Esophagus muscularis mucosa (tissue), 4 donors: ENCODE results near the gene OAT. TPM values are rescaled to one million over a fixed set of nuclear protein-coding genes. Genes with fewer than 3 reads are reported as not detected.
A peak's percentile ranks its signal among the peaks of the same experiment; 100 is the strongest.

ENCODE experiments used
- DNase-seq: peaks from one replicate; pipeline ENCODE4 v3.0.0-alpha.2; 2017; ENCODE audit errors: extremely low spot score
- H3K27ac ChIP-seq, 4 donors: fragments of 200-600 bp; sonication (generic); replicated peaks in 1 of 4; 1 replicate in 3 of 4; 2 replicates in 1 of 4; pipeline ENCODE4 v1.5.1; 2016 to 2019; ENCODE audit warnings: mild to moderate bottlenecking in 1 of 4
- H3K27me3 ChIP-seq, 4 donors: fragments of 200-600 bp; sonication (generic); one replicate each; pipeline versions ENCODE4 v1.5.1 to v1.6.0; 2016 to 2019
- H3K36me3 ChIP-seq, 4 donors: fragments of 200-600 bp; sonication (generic); one replicate each; pipeline ENCODE4 v1.5.1; 2016 to 2019
- H3K4me1 ChIP-seq, 4 donors: fragments of 200-600 bp; sonication (generic); one replicate each; pipeline ENCODE4 v1.5.1; 2016 to 2019
- H3K4me3 ChIP-seq, 4 donors: fragments of 200-600 bp; sonication (generic); 1 replicate in 2 of 4; 2 replicates in 2 of 4; pipeline ENCODE4 v1.5.1; 2016 to 2019; ENCODE audit warnings: mild to moderate bottlenecking in 4 of 4, moderate library complexity in 1 of 4
- H3K9me3 ChIP-seq, 4 donors: fragments of 200-600 bp; sonication (generic); 1 replicate in 3 of 4; 2 replicates in 1 of 4; pipeline ENCODE4 v1.5.1; 2016 to 2019
- EP300 ChIP-seq: sonication (generic); formaldehyde crosslinking; IDR thresholded peaks from one replicate; pipeline ENCODE4 v1.6.1; 2017; ENCODE audit warnings: antibody characterized with exemption
- POLR2A ChIP-seq: fragments of 450-650 bp; IDR thresholded peaks from one replicate; pipeline ENCODE4 v1.6.1; 2017; ENCODE audit warnings: antibody characterized with exemption, moderate library complexity, mild to moderate bottlenecking, low read depth
- POLR2AphosphoS5 ChIP-seq, 2 donors: sonication (generic); formaldehyde crosslinking; IDR thresholded peaks; one replicate each; pipeline ENCODE4 v1.6.1; 2017; ENCODE audit warnings: antibody characterized with exemption in 2 of 2
- WGBS: methylation state at CpG from one replicate; pipeline ENCODE4 v1.1.5; 2018; 5-methylcytosine and 5-hydroxymethylcytosine counted together
- intact Hi-C: fragments of 100-400 bp; cut with DNase I; formaldehyde crosslinking; loops from one replicate; pipeline ENCODE4 v1.15.1; 2023
- total RNA-seq, 4 donors: library from RNA; depleted of rRNA; stranded (reverse); fragments of >200 nt; gene quantifications; one replicate each; pipeline versions ENCODE4 v1.1.0 to v1.2.1, GENCODE V29; 2016
- TF ChIP-seq, protein P1 (sequence below), 3 experiments: fragments of 200-600 bp in 2 of 3; fragments of 450-650 bp in 1 of 3; sonication (generic) in 2 of 3; IDR thresholded peaks; one replicate each; pipeline ENCODE4 v1.5.1; 2017 to 2019; ENCODE audit warnings: antibody characterized with exemption in 3 of 3, mild to moderate bottlenecking in 2 of 3, moderate library complexity in 1 of 3

Gene OAT
- total RNA-seq, 4 donors from 2014 or later: 98.8 to 169 (median 143) TPM

DNA sequence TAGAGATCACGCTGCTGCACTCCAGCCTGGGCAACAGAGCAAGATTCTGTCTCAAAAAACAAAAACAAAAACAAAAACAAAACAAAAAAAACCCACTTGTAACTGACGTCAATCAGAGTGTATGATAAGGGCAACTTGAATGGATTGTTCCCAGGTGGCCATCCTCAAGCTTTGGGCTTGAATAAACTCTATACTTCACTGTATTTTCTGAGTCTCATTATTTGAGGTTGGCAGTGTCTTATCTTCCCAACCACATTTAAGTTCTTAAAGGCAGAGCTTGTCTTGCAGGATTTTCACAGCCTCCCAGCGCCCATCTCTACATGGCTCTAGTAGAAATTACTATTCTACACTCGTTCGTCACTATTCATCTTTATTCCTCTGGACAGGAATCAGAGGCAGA is 5.1 kb upstream of the OAT start:
- DNase-seq: no peak
- no peak for TF ChIP-seq EP300
- WGBS: 93% methylated on average over 5 of the region's 5 CpGs
- Histone ChIP-seq H3K36me3 (no peaks in the 10 kb centered on the region), H3K27me3 (peaks cover 0 to 7% (median 0%) of the 10 kb centered on the region in 4 donors), H3K4me1 (peaks cover 3 to 6% (median 6%) of the 10 kb centered on the region in 4 donors), H3K4me3 (no peak overlapping the region), H3K27ac (no peak overlapping the region), H3K9me3 (no peaks in the 10 kb centered on the region)
- intact Hi-C loops: loop anchor here (5.0 kb wide), 1 partner anchor 38 kb away; the partner anchor contains the start of gene LHPP

DNA sequence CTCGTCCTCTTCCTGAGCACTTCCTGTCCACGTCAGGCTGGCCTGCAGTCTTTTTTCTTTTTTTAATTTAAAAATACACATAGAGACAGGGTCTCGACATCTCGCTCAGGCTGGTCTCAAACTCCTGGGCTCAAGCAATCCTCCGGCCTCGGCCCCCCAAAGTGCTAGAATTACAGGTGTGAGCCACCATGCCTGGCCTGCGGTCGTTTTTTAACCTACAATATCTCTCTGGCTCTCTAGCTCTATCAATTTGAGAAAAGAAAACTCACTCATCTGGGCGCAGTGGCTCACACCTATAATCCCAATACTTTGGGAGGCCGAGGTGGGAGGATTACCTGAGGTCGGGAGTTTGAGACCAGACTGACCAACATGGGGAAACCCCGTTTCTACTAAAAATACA is 4.0 kb upstream of the OAT start:
- 80% methylated on average over 12 of the region's 12 CpGs for WGBS
- DNase-seq: no peak
- intact Hi-C loops: loop anchor here (5.0 kb wide), 1 partner anchor 40 kb away; the partner anchor contains the start of gene LHPP
- TF ChIP-seq POLR2A (no peak), POLR2AphosphoS5 (IDR thresholded peaks at IDR 0.05) (no peak), EP300 (no peak)
- TF ChIP-seq, protein P1, sequence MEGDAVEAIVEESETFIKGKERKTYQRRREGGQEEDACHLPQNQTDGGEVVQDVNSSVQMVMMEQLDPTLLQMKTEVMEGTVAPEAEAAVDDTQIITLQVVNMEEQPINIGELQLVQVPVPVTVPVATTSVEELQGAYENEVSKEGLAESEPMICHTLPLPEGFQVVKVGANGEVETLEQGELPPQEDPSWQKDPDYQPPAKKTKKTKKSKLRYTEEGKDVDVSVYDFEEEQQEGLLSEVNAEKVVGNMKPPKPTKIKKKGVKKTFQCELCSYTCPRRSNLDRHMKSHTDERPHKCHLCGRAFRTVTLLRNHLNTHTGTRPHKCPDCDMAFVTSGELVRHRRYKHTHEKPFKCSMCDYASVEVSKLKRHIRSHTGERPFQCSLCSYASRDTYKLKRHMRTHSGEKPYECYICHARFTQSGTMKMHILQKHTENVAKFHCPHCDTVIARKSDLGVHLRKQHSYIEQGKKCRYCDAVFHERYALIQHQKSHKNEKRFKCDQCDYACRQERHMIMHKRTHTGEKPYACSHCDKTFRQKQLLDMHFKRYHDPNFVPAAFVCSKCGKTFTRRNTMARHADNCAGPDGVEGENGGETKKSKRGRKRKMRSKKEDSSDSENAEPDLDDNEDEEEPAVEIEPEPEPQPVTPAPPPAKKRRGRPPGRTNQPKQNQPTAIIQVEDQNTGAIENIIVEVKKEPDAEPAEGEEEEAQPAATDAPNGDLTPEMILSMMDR (IDR thresholded peaks at IDR 0.05): no peak
- Histone ChIP-seq H3K4me3 (no peak overlapping the region), H3K36me3 (no peaks in the 10 kb centered on the region), H3K9me3 (no peaks in the 10 kb centered on the region), H3K27me3 (peaks cover 0 to 6% (median 0%) of the 10 kb centered on the region in 4 donors), H3K4me1 (peaks cover 4 to 8% (median 8%) of the 10 kb centered on the region in 4 donors), H3K27ac (no peak overlapping the region)

DNA sequence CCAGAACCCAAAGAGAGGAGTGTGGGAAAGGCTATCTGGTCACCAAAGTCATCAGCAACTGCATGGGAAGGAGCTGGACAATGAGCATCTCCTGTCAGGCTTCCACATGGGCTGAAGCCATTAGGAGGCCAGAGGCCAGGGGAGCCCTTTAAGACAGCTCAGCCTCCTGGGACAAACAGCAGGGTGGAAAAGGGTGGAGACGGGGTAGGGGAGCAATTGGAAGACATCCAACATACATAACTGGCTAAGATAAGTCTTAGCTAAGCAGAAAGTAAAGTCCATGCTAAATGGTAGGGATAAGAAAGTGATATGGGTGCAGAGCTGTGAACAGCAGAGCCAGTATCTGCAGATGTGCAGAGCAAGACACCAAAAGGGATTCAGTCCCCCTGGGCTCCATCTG is 1.5 kb upstream of the OAT start:
- Histone ChIP-seq H3K9me3 (no peaks in the 10 kb centered on the region), H3K27ac (no peak overlapping the region), H3K27me3 (no peaks in the 10 kb centered on the region), H3K4me3 (no peak overlapping the region), H3K4me1 (peaks cover 10 to 33% (median 32%) of the 10 kb centered on the region in 4 donors), H3K36me3 (no peaks in the 10 kb centered on the region)
- 27% methylated on average over 1 of the region's 1 CpG for WGBS
- TF ChIP-seq EP300 (no peak), POLR2A (no peak), POLR2AphosphoS5 (IDR thresholded peaks at IDR 0.05) (no peak)
- TF ChIP-seq, protein P1 (IDR thresholded peaks at IDR 0.05): no peak
- DNase-seq: no peak
- intact Hi-C loops: loop anchor here (5.0 kb wide), 1 partner anchor 42 kb away; the partner anchor contains the start of gene LHPP

DNA sequence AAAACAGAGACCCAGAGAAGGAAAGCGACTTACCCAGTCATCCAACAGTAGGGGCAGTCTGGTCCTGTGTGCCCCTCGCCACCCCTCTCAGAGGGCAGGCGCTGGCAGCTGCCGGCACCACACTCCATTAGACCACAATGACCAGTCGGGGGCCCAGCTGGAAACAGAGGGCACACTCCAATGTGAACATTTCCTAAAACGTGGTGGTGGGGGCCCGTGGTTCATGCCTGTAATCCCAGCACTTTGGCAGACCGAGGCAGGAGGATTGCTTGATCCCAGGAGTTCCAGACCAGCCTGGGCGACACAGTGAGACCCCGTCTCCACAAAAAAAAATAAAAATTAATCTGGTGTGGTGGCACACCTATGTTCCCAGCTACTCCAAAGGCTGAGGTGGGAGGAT is 912 bp upstream of the OAT start:
- H3K4me1 ChIP-seq: peaks cover 10 to 39% (median 38%) of the 10 kb centered on the region in 4 donors
- H3K27me3 ChIP-seq: no peaks in the 10 kb centered on the region
- 97% methylated on average over 6 of the region's 10 CpGs for WGBS
- intact Hi-C loops: loop anchor here (5.0 kb wide), 2 partner anchors 43 to 323 kb away; partner anchors contain the start of genes FAM53B and LHPP
- no peak for DNase-seq
- peak overlapping the region in 2 of 4 donors; percentile 98 to 99 for H3K27ac ChIP-seq
- TF ChIP-seq POLR2AphosphoS5 (IDR thresholded peaks at IDR 0.05): no peak
- TF ChIP-seq POLR2A: no peak
- TF ChIP-seq, protein P1 (IDR thresholded peaks at IDR 0.05): no peak
- TF ChIP-seq EP300: no peak
- H3K36me3 ChIP-seq: no peaks in the 10 kb centered on the region
- peak overlapping the region in 2 of 4 donors; percentile 93 to 96 for H3K4me3 ChIP-seq
- H3K9me3 ChIP-seq: no peaks in the 10 kb centered on the region

DNA sequence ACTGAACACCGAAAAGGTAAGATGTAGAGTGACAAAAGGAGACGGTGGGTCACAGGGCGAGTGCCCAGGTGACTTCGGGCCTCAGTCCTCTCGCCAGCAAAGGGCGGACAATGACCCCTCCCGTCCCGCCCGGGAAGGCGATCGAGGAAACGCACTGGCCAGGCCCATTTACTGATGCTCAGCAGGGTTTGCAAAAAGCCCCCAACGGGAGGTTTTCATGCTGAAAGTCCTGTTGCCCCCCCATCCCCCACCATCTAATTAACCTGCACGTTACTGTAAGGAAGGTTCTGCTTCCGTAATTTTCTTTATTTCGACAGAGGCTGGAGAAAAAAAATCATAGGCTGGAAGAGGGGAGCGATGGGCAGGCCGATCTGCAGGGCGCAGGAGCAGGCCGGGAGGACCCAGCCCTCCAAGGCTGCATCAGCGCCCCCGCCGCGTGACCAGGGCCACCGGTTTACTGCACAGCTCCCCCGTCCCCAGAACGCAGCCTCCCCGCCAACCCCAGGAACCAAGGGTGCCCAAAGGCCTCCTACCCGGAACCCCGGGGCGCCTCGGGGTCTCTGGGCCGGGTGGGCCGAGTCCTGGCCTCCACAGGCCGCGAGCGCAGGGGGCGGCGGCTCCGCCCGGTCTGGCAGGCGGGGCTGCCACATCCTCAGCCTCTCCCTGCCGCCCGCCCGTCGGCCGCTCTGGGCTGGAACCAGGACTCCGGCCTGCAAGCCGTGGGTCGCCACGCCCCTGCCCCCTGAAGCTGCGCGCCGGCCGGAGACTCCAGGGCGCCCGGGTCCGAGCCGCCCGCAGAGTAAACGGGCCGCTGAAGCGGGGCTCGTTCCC is 613 bp downstream of the OAT start:
- H3K36me3 ChIP-seq: no peaks in the 10 kb centered on the region
- H3K4me1 ChIP-seq: peaks cover 20 to 54% (median 53%) of the 10 kb centered on the region in 4 donors
- DNase-seq: no peak
- 5% methylated on average over 22 of the region's 64 CpGs for WGBS
- H3K27me3 ChIP-seq: no peaks in the 10 kb centered on the region
- H3K4me3 ChIP-seq: peak overlapping the region; percentile 79 to 97 (median 94)
- H3K27ac ChIP-seq: peak overlapping the region; percentile 97 to 99 (median 98)
- no peak for TF ChIP-seq POLR2A
- TF ChIP-seq EP300: no peak
- TF ChIP-seq POLR2AphosphoS5 (IDR thresholded peaks at IDR 0.05): peak in 1 of 2 donors; percentile 7
- TF ChIP-seq, protein P1 (IDR thresholded peaks at IDR 0.05): no peak
- intact Hi-C loops: loop anchor here (5.0 kb wide), 1 partner anchor 324 kb away; the partner anchor contains the start of gene FAM53B
- H3K9me3 ChIP-seq: no peaks in the 10 kb centered on the region
